NCI-H2107 (cell line): Measurements from ENCODE around the gene SSU72.
"Not testable (repeated sequence)": the region's sequence is repeated elsewhere in the genome, so short reads cannot be mapped to it uniquely, and the experiment has no call there.

Experiments used
- DNase-seq: peaks from one replicate; lab custom pipeline; 2025; lab: John Stamatoyannopoulos, UW

The SSU72 gene

DNA sequence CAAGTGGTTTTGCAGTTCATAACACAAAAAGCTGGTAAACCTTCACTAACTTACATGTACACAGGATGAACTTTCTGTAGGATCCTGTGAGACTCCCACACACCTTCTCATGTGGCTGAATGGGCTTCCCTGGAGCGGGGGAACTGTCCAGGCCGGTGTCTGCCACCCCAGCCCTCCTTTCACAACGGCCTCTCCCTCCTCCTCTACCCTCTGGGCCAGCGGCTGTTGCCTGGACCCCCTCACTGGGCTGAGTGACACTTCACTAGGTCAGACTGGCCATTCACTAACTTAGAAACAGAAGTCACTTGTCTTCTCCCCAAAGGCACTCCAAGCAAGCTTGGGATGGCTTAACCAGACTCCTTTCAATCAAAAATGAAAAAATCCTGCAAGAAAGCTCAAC is 16.1 kb downstream of the SSU72 start:
- DNase-seq, result no peak

DNA sequence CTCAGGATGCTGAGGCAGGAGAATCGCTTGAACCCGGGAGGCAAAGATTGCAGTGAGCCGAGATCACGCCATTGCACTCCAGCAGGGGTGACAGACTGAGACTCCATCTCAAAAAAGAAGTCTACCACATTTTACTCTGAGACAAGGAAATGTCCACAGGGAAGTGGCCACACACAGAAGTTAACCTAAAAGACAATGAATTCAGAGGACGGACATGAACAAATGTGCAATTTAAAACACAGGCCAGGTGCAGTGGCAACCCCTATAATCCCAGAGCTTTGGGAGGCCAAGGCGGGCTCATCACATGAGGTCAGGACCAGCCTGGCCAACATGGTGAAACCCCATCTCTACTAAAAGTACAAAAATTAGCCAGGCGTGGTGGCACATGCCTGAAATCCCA is 17.0 kb downstream of the SSU72 start:
- not testable (repeated sequence) for DNase-seq

DNA sequence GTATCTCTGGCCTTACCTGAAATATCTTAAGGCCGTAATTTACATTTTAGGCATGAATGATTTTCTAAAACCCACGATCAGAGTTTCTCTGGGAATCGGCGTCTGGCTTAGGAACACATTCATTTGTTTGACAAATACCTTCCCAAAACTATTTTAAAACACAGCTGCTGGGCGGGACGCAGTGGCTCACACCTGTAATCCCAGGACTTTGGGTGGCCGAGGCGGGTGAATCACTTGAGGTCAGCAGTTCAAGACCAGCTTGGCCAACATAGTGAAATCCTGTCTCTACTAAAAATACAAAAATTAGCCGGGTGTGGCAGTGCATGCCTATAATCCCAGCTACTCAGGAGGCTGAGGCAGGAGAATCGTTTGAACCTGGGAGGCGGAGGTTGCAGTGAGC is 17.7 kb downstream of the SSU72 start:
- not testable (repeated sequence) for DNase-seq

DNA sequence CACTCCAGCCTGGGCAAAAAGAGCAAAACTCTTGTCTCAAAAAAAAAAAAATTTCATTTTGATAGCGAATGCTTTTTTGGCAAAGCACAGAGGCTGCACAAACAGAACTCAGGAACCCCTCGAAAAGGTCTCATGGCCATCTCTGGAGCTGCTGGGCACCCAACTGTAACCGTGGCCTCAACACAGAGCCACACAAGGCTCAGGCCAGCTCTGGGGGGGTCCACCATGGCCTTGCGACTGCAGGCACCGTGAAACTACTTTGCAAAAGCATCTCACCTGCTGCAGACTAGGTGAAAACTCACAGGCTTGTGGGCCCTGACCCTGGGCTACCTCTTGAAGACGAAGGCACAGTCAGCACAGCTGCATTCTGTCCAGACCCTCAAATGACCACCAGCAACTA is 18.2 kb downstream of the SSU72 start:
- no peak for DNase-seq

DNA sequence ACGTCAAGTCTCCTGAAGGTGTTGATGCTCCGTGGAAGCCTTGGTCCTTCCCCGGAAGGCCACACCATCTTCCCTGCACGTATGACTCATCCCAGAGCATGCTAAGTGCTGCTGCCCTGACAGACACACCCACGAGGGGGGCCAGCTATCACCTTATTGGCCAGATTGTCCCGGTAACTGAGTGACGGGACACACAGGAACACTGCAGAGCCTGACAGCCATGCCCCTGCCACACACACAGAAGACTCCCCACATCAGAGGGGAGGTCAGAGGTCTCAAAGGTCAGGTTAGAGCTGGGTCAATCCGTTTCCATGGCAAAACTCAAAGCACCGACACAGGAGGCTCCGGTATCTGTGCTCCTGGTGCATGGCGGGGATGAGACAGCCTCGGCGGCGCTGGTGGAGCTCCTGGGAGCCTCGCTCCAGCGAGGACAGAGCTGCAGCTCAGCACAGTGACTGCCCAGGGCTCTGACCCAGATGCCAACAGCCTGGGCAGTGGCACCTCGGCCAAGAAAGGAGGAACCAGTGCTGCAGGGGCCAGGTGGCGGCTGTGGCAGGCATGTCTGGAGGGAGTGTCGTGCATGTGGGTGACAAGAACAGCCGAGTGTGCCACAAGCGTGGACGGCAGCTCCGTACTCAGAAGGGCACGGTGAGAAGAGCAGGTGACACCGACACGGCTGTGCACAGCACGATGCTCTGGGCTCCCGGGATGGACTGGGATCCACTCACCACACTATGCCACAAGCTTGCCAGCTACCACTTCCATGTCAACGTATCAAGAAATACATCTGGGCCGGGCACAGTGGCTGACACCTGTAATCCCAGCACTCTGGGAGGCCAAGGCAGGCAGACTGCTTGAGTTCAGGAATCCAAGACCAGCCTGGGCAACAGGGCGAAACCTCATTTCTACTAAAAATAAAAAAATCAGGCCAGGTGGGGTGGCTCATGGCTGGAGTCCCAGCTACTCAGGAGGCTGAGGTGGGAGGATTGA is 19.4 kb downstream of the SSU72 start:
- no peak for DNase-seq

DNA sequence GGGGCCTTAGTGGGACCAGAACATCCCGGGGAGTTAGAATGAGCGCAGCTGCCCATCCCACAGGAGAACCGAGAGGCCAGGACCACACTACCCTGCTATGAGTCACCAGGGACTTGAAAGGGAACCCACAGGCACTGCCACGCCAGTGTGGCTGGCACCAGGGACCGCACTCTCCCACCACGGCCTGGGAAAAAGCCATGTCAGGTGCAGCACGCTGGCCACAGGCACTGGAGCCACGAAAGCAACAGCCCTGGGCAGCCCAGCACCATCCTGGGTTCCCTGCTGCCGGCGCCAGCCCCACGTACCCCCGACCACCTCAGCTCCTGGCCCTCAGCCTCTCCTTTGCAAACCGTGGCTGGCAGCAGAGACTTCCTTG is 20.1 kb downstream of the SSU72 start:
- DNase-seq, result no peak

DNA sequence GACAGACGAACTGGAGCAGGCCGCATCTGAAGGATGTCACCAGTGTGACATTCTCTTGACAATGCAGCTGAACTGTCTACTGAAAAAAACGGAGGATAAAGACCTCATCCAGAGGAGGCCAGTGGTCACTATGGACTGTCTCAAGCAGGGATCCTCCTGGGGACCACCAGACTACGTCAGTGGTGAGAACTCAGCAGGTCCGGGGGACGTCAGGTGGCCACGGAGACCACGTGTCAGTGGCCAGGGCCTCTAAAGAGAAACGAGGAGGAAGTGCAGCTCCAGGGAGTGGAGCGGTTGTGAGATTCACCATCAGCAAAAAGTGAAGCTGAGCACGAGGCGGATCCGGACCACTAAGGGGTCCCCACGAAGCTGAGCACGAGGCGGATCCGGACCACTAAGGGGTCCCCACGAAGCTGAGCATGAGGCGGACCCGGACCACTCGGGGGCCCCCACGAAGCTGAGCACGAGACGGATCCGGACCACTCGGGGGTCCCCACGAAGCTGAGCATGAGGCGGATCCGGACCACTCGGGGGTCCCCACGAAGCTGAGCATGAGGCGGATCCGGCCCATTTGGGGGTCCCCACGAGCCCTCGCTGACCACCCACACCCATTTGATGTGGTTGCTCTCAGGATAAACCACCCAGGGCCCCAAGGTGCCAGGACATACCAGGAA is 20.7 kb downstream of the SSU72 start:
- DNase-seq, result no peak

DNA sequence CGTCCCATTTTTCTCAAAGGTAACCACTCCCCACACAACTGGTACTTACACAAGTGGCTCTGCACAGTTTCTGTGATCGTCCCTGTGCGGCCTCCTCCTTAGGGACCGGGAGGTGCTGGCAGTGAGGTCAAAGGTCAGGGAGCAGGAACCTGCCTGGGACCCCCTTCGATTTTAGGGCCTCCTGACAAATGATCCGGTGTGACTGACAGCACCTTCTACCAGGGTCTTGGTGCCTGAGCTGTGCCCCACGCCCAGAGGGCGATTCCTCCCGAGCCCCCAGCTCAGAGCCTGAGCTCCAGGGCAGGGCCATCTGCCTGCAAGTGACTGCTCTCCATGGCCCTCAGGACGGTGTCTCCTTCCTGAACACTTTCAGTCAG is 22.4 kb downstream of the SSU72 start:
- DNase-seq, result no peak

DNA sequence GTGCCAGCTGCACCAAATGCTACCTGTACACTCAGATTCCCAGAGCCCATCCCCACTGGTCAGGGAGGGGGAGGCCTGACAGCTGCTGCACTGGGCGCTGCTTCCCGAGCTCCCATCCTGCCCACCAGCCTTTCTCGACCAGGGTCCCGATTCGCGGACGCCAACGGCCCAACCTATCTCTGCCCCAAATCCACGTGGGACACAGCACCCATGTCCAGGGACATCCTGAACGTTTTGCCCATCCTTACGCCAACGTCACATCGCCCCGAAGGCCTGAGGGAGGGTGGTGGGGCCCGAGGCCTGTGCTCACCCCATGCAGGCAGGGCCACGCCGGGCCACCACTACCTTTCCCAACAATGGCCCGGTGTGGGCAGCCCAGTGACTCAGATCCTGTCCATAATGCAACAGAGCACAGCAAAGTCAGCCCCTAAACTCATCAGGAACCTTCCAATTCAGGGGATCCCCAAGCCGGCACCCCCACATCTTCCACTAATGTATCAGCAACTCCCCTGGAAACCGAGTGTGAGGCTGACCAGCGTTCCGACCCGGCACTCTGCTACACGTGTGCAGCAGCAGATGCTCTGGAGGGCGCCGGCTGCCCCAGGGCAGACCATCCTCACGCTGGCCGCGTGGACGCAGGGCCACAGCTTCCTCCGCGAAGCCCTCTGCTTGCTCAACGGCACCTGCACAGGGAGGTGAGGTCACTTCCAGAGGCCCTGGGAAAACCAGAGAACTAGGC is 23.0 kb downstream of the SSU72 start:
- no peak for DNase-seq

DNA sequence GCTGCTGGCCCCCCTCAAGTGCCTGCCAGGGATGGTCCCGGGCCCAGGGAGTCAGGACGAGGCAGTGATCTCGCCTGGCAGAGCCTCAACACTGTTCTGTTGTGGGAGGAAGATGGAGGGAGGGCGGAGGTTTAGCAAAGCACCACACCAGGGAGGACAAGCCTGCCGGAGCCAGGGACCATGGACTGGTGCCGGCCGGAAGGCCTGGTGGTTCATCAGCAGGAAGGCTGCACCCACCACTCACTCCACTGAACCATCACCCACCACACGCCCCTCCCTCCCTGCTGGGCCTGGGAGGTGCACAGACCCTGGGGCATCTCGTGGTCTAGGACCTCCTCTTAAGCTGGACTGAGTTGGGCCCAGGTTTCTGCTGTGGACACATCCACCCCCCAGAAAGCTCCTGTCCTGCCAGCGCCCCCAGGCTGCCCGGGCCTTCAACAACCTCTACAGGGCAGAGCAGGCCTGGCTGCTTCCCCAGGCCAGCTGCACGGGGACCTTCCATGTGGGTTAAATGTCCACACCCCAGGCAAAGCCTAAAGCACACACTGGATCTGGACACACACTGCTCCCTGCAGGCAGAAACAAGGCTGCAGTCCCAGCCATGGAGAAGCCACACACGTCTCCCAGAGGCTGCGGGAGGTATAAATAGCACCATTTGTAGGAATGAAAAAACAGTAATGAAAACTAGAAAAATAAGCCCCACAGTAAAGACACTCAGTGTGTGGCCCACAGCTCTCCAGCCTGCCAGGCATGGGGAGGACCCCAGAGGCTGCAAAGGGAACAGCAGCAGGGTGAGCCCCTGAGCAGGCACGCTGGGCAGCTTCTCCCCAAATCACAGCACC is 23.9 kb downstream of the SSU72 start:
- DNase-seq, result no peak

DNA sequence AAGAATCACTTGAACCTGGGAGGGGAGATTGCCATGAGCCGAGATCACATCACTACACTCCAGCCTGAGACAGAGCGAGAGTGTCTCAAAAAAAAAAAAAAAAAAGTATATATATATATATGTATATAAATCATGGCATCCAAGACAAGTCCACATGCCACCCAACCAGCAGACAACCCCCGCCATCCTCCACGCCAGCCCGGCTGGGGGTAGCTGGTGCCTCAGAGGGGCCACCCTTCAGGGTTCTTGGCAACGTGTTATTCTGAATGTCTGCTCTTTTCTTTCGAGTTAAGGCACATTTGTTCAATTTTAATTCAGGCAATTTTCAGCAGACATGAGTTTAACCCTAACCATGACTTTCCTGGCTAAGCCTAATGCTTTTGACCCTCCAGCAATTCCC is 24.6 kb downstream of the SSU72 start:
- no peak for DNase-seq

DNA sequence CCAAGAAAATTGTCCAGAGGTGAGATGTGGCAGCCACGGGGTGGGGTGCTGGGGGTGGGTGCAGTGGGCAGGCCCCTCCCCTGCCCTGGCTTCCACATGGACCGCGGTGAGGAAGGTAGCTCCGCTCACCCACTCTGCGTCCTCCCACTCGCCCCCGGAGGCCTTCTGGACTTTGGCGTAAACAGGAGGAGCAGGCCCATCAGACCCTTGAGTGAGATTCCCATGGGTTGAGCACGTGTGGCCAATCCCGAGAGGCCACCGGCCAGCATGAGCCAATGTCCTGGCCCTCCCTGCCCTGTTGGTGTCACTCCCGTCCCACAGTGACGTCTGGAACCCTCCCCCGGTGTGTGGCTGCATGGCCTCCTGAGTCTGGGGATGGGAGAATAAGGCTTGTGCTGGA is 26.1 kb downstream of the SSU72 start:
- no peak for DNase-seq

DNA sequence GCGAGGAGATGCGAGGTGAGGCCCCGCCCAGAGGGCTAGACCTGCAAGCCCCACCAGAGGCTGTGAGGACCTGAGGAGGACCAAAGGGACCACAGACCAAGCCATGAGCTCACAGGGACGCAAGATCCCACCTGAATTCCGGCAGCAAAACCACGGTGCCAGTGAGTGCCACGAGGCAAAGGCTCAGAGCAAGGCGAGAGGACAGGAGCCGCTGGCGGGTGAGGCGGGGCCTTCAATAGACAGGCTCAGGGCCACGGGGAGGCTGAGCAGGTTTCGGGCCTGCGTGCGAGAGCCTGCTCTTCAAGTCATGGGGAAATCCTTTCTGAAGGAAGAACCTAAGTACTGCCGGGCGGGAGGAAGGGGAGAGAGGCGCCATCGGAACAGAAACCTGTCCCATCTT is 27.2 kb downstream of the SSU72 start:
- no peak for DNase-seq

DNA sequence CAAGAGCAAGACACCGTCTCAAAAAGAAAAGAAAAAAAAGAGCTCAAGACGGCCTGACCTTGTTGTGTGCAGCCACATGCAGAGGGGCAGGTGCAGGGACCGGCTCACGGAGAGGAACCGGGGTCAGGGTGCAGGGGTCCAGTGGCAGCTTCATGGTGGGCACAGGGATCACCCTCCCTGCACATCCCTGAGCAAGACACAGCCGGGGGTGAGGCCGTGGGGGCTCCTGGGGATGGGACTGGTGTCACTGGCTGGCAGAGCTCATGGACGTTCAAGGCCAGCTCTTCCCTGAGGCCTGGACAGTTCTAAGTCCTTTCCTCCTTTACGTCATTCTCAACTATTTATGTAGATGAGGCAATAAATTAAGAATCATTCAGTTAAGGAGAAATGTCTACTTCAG is 27.7 kb downstream of the SSU72 start:
- DNase-seq, result no peak

DNA sequence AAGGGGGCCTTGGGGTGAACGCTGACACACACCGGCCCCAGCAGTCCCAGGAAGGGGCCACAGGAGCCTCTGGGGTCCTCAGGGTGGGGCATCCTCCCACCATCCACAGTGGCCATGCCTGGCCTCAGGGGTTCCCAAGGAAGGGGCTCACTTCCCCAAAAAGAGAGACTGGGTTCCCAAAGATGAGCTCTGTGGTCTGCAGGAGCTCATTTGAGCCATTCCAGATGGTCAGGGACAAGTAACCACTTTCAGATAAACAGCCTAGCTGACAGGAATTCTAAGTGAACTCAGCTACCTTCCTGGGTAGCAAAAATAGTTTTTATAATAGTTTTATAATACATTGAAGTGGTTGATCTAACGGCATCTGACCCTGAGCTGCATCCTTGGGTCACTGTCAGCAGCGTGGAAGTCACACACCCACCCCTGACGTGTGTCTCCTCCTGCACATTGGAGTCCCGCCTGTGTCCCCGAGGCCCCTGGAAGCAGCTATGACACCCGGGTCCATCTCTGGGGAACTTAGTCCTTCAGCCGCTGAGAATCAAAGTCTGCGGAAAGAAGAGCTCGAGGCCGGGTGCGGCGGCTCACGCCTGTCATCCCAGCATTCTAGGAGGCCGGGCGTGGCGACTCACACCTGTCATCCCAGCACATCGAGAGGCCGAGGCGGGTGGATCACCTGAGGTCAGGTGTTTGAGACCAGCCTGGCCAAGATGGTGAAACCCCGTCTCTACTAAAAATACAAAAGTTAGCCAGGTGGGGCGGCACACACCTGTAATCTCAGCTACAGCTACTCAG is 28.5 kb downstream of the SSU72 start:
- DNase-seq, result no peak

DNA sequence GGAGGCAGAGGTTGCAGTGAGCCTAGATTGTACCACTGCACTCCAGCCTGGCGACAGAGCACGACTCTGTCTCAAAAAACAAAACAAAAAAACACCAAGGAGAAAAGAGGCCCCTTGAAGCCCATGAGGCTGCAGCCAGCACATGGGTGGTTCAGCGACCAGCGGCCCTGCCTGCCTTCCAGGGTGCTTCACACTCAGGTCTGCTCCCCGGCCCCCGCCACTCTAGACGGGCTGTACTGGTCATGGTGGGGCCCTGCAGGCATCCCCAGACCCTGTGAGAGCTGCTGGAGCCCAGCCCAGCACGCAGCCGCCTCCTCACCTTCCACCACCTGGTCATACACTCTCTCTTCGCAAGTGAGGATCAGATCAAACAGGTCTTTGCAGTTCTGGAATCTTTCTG is 30.1 kb downstream of the SSU72 start:
- DNase-seq, result no peak

DNA sequence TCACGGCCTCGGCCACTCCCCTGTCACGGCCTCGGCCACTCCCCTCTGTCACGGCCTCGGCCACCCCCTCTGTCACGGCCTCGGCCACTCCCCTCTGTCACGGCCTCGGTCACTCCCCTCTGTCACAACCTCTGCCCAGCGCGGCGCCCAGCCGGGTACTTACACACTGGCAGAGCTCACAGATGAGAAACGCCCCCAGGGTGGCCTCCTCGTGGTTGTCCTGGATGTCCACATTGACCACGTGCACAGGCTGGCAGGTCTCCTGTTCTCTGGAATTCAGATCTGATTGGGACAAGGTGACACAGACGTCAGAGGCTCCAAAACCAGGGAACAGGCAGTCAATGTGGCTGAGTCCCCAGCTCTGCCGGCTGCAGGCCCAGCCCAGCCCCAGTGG is 31.0 kb downstream of the SSU72 start:
- DNase-seq, result no peak

DNA sequence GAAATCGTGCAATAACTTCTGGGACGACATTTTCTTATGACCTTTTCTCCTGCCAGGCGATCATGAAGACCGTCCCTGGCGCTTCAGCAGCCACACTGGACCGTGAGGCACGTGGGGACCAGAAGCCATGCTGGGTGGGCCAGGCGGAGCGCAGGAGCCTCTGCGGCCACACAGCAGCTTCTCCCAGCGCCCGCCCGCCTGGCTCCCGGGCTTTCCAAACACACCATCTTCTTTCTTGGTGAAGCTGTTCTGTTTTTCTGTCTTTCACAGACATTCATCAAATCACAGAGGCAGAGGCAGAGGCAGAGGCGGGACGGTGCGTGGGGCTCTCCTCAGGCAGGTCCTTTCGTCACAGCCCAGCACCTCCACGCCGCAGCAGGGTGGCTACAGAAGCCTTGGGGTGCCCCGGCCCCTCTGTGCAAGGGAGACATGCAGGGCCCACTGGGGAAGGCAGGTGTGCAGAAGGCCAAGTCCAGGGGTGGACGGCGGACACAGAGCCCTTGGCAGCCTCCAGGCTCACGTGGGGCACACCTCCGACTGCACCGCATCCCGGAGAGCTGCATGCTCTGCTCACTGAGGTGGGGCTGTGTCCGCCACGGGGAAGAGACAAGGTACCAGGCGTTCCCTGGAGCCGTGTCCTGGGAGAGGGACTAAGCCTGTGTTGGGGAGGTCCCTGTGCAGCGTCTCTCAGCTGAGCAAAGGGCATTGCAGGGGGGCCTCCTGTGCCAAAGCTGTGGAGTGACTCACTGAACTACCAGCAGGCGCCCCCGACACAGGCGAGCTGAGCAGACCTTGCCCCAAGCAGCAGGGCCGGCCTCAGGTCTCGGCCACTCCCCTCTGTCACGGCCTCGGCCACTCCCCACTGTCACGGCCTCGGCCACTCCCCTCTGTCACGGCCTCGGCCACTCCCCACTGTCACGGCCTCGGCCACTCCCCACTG is 31.6 kb downstream of the SSU72 start:
- no peak for DNase-seq

DNA sequence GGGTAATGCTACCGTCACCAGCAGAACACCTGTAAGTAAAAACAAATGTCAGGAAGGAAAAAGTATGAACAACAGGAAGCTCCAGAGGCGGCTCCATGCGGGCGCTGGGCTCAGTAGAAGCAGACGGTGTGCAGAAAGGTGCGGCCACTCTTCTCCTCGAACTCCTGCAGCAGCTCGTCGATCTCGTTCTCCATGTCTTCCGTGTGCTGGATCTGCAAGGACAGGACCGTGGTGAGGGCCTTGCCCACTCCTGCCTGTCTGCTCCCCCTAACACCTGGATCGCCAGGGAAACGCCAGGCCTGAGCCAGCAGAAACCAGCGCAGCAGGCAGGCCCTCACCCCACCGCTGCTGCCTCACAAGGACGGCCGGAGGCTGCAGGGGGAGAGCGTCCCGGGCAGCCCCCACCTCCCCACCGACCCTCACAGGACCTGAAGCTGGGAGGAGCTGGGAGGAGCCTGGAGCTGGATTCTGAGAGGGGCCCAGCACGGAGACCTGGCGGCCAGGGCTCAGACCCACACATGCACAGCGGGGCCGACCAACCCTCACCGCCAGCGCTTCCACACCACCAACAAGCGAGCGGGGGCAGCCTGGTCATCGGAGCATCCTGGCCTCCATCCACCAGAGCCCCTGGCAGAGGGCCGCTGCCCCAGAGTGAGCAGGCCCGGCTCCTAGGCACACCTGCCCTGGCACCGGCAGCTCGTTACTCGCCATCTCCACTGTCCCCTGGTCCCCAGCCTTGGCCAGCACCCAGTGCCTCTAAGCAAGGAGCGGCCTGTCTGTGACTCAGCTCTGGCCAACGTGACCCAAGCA is 32.5 kb downstream of the SSU72 start:
- DNase-seq, result no peak
